IMR-90 (cell line): ENCODE results near the gene SNX27. TPM values are rescaled to one million over a fixed set of nuclear protein-coding genes. Genes with fewer than 3 reads are reported as not detected.

Source experiments
- ATAC-seq: fragments of 200-7000 bp; cut with Tn5 transposase; 2 replicates; pipeline ENCODE4 v1.9.1; 2020; ENCODE audit warnings: low read depth, mild to moderate bottlenecking, moderate library complexity
- BruUV-seq: library from RNA; stranded (reverse); fragments of 400-500 nt; replicated peaks from 2 replicates; lab custom pipeline; 2021; lab: Mats Ljungman, UMichigan
- CTCF ChIA-PET: fragments of 300-600 bp; formaldehyde crosslinking; extraction: SDS; loops from one replicate; lab custom pipeline; 2021; ENCODE audit warnings: antibody characterized with exemption; lab: Yijun Ruan, JAX
- POLR2A ChIA-PET: fragments of 300-600 bp; sonication (Branson Sonifier 250); formaldehyde crosslinking; loops from one replicate; lab custom pipeline; 2022; ENCODE audit warnings: antibody characterized with exemption; ENCODE audit not compliant: unreplicated experiment; lab: Charles Lee
- DNase-seq: peaks from one replicate; pipeline ENCODE4 v3.0.0; 2013
- H2AFZ ChIP-seq: replicated peaks from 2 replicates; pipeline ENCODE3; 2013; ENCODE audit warnings: low read length, mild to moderate bottlenecking; ENCODE audit not compliant: poor library complexity
- H2AK5ac ChIP-seq: 2 replicates; pipeline ENCODE4 v1.6.1; 2013; ENCODE audit warnings: low read depth, low read length, inconsistent platforms
- H2AK9ac ChIP-seq: replicated peaks from 2 replicates; pipeline ENCODE3; 2013; ENCODE audit warnings: mild to moderate bottlenecking, low read depth, low read length, moderate library complexity; ENCODE audit not compliant: poor library complexity
- H2BK120ac ChIP-seq: 2 replicates; pipeline ENCODE4 v1.6.1; 2013; ENCODE audit warnings: low read depth, low read length, inconsistent platforms
- H2BK15ac ChIP-seq: 3 replicates; pipeline ENCODE4 v1.6.1; 2013; ENCODE audit warnings: low read depth, low read length, inconsistent platforms
- H2BK20ac ChIP-seq: 2 replicates; pipeline ENCODE4 v1.6.1; 2013; ENCODE audit warnings: low read depth, mild to moderate bottlenecking, inconsistent platforms, low read length, moderate library complexity
- H2BK5ac ChIP-seq: 2 replicates; pipeline ENCODE4 v1.6.1; 2013; ENCODE audit warnings: mild to moderate bottlenecking, low read depth, low read length, inconsistent platforms; ENCODE audit not compliant: poor library complexity, severe bottlenecking
- H3K14ac ChIP-seq: replicated peaks from 2 replicates; pipeline ENCODE4 v1.6.1; 2013; ENCODE audit warnings: low read depth, low read length, inconsistent platforms
- H3K18ac ChIP-seq: 2 replicates; pipeline ENCODE4 v1.6.1; 2013; ENCODE audit warnings: low read depth, low read length, control low read depth
- H3K23ac ChIP-seq: 2 replicates; pipeline ENCODE4 v1.6.1; 2013; ENCODE audit warnings: low read depth, low read length, inconsistent platforms
- H3K27ac ChIP-seq: 2 replicates; pipeline ENCODE4 v1.5.1; 2013; ENCODE audit warnings: mild to moderate bottlenecking, control low read depth, low read length; ENCODE audit not compliant: insufficient read depth
- H3K27me3 ChIP-seq: 2 replicates; pipeline ENCODE4 v1.6.1; 2013; ENCODE audit warnings: low read length; ENCODE audit not compliant: control insufficient read depth, insufficient read depth
- H3K36me3 ChIP-seq: 2 replicates; pipeline ENCODE4 v1.6.1; 2013; ENCODE audit warnings: low read length, mixed read lengths; ENCODE audit not compliant: control insufficient read depth, insufficient read depth
- H3K4ac ChIP-seq: 2 replicates; pipeline ENCODE4 v1.6.1; 2013; ENCODE audit warnings: low read depth, low read length, inconsistent platforms
- H3K4me1 ChIP-seq: 2 replicates; pipeline ENCODE4 v1.6.1; 2013; ENCODE audit warnings: low read length, mixed read lengths; ENCODE audit not compliant: control insufficient read depth, insufficient read depth
- H3K4me2 ChIP-seq: 2 replicates; pipeline ENCODE4 v1.6.1; 2013; ENCODE audit warnings: low read depth, mild to moderate bottlenecking, control low read depth, low read length, moderate library complexity
- H3K4me3 ChIP-seq: 2 replicates; pipeline ENCODE4 v1.5.1; 2013; ENCODE audit warnings: low read depth, mild to moderate bottlenecking, control low read depth, low read length, moderate library complexity; ENCODE audit not compliant: insufficient read depth
- H3K56ac ChIP-seq: 2 replicates; pipeline ENCODE4 v1.6.1; 2013; ENCODE audit warnings: low read length, inconsistent platforms; ENCODE audit not compliant: insufficient read depth; ENCODE audit errors: extremely low read depth
- H3K79me1 ChIP-seq, 2 experiments: 2 replicates each; pipeline ENCODE4 v1.6.1; 2013; ENCODE audit warnings: low read length in 2 of 2, inconsistent platforms in 1 of 2, low read depth in 1 of 2
- H3K9ac ChIP-seq: 2 replicates; pipeline ENCODE4 v1.6.1; 2013; ENCODE audit warnings: low read depth, low read length, control low read depth
- H3K9me1 ChIP-seq: 2 replicates; pipeline ENCODE4 v1.6.1; 2013; ENCODE audit warnings: low read length, inconsistent platforms; ENCODE audit not compliant: insufficient read depth
- H3K9me3 ChIP-seq: 2 replicates; pipeline ENCODE4 v1.6.1; 2013; ENCODE audit warnings: low read length; ENCODE audit not compliant: control insufficient read depth, insufficient read depth
- H4K20me1 ChIP-seq: 2 replicates; pipeline ENCODE4 v1.6.1; 2013; ENCODE audit warnings: low read length, inconsistent platforms; ENCODE audit not compliant: insufficient read depth
- H4K5ac ChIP-seq: 2 replicates; pipeline ENCODE4 v1.6.1; 2013; ENCODE audit warnings: mild to moderate bottlenecking, low read depth, low read length, control low read depth
- H4K8ac ChIP-seq, 2 experiments: 2 replicates each; pipeline ENCODE4 v1.6.1; 2013; ENCODE audit warnings: low read depth in 2 of 2, low read length in 2 of 2, control low read depth in 1 of 2, inconsistent platforms in 1 of 2
- H4K91ac ChIP-seq: 2 replicates; pipeline ENCODE4 v1.6.1; 2013; ENCODE audit warnings: low read depth, low read length, inconsistent platforms; ENCODE audit not compliant: insufficient read depth
- MAFK ChIP-seq: IDR thresholded peaks from 2 replicates; pipeline ENCODE4 v1.6.1; 2012; ENCODE audit warnings: low read depth, low read length, improper control_type of control experiment
- MXI1 ChIP-seq: IDR thresholded peaks from 2 replicates; pipeline ENCODE4 v1.6.1; 2012; ENCODE audit warnings: low read depth, mild to moderate bottlenecking, low read length, moderate library complexity, borderline replicate concordance
- NFE2L2 ChIP-seq: fragments of 150-350 bp; IDR thresholded peaks from 2 replicates; pipeline ENCODE4 v1.6.1; 2016; ENCODE audit warnings: low read depth, mild to moderate bottlenecking, low read length
- RAD21 ChIP-seq: IDR thresholded peaks from 2 replicates; pipeline ENCODE4 v1.6.1; 2012; ENCODE audit warnings: low read length, improper control_type of control experiment
- RCOR1 ChIP-seq: IDR thresholded peaks from 2 replicates; pipeline ENCODE4 v1.6.1; 2012; ENCODE audit warnings: mild to moderate bottlenecking, low read length, improper control_type of control experiment; ENCODE audit not compliant: insufficient replicate concordance
- WGBS, 2 experiments: methylation state at CpG; one replicate each; pipeline versions ENCODE4 v1.1.5 to v1.1.7; 2013; ENCODE audit warnings: missing lambda C conversion rate in 2 of 2; ENCODE audit not compliant: insufficient read length in 1 of 2; ENCODE audit errors: extremely low coverage in 2 of 2; 5-methylcytosine and 5-hydroxymethylcytosine counted together
- dilution Hi-C: fragments of 300-500 bp; cut with HindIII; formaldehyde crosslinking; loops from one replicate; pipeline ENCODE4 v1.14.3; 2018; ENCODE audit warnings: low sequenced_read_pairs; ENCODE audit not compliant: unreplicated experiment
- in situ Hi-C: fragments of 300-500 bp; cut with MboI; formaldehyde crosslinking; loops from 3 replicates; pipeline ENCODE4 v1.14.3; 2019; ENCODE audit warnings: low sequenced_read_pairs, inconsistent platforms, mixed read lengths
- intact Hi-C: fragments of 100-400 bp; cut with micrococcal nuclease; formaldehyde crosslinking; loops from 2 replicates; pipeline ENCODE4 v1.10.0; 2022
- polyA plus RNA-seq, 3 experiments: library from polyadenylated mRNA; depleted of rRNA; stranded (reverse); fragments of >200 nt; gene quantifications; 2 replicates each; pipeline ENCODE4 v1.2.3, GENCODE V29; 2012; ENCODE audit warnings: low replicate concordance in 1 of 3
- total RNA-seq: library from RNA; depleted of rRNA; stranded (reverse); fragments of >200 nt; gene quantifications from 2 replicates; pipeline ENCODE4 v1.2.3, GENCODE V29; 2012
- TF ChIP-seq, protein P1 (sequence below): conservative IDR thresholded peaks from 2 replicates; pipeline ENCODE4 v1.5.1; 2012; ENCODE audit warnings: mild to moderate bottlenecking, low read depth, low read length, improper control_type of control experiment

SNX27 gene
- total and polyA plus RNA-seq, 2 of the 4 experiments (the other 2 are of a cell fraction) = 12.3 to 25.6 TPM

DNA sequence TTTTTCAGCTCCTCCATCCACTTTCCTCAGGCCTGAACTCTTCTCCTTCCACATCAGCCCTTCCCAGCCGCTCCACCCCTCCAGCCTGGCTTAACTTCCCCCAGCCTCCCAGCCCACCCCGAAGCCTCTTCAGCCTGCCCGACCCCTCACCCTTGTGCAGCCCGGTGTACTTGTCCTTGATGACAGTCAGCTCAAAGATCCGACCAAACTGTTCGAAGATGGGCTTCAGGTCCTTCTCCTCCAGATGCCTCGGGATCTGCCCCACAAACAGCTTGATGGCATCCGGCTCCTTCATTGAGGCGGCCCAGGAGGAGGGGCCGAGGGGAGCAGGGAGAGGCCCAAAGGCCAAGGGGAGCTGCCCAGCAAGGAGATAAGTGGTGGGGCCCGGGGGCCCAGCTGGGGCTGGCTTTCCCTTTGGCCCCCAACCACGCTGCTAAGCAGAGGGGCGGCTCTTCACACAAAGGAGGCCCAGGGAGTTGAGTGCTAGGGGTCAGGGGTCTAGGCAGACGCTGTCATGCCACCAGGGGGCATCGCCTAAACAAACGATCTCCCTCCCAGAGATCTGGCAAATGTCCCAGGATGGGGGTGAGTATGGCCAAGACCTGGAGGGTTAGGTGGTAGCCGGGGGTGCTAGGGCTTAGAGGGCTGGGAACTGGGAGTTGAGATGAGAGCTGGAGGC is 104.0 kb downstream of the SNX27 start:
- in situ Hi-C loops (no loop called here), dilution Hi-C loops (no loop called here), intact Hi-C loops (loop anchor here (2.0 kb wide), 1 partner anchor 23 kb away; no protein-coding TSS in a partner anchor)
- H2BK120ac ChIP-seq = no peak overlapping the region
- H3K79me1 ChIP-seq = no peaks in the 10 kb centered on the region
- H3K9me1 ChIP-seq = no peaks in the 10 kb centered on the region
- H4K20me1 ChIP-seq = no peaks in the 10 kb centered on the region; the same call in 1 of the 2 replicates
- no peak overlapping the region for H4K5ac ChIP-seq
- H3K4ac ChIP-seq = no peak overlapping the region
- no peak overlapping the region for H3K56ac ChIP-seq
- no peak overlapping the region for H4K91ac ChIP-seq
- ChIA-PET CTCF (no interaction called here), POLR2A (no interaction called here)
- no peak overlapping the region for H3K4me2 ChIP-seq
- no peak overlapping the region for H2BK5ac ChIP-seq
- H3K36me3 ChIP-seq = no peaks in the 10 kb centered on the region
- no TSS peak for BruUV-seq
- no peak for TF ChIP-seq RCOR1
- TF ChIP-seq NFE2L2 = no peak
- no peak for TF ChIP-seq MAFK
- TF ChIP-seq RAD21 = no peak
- TF ChIP-seq, protein P1, sequence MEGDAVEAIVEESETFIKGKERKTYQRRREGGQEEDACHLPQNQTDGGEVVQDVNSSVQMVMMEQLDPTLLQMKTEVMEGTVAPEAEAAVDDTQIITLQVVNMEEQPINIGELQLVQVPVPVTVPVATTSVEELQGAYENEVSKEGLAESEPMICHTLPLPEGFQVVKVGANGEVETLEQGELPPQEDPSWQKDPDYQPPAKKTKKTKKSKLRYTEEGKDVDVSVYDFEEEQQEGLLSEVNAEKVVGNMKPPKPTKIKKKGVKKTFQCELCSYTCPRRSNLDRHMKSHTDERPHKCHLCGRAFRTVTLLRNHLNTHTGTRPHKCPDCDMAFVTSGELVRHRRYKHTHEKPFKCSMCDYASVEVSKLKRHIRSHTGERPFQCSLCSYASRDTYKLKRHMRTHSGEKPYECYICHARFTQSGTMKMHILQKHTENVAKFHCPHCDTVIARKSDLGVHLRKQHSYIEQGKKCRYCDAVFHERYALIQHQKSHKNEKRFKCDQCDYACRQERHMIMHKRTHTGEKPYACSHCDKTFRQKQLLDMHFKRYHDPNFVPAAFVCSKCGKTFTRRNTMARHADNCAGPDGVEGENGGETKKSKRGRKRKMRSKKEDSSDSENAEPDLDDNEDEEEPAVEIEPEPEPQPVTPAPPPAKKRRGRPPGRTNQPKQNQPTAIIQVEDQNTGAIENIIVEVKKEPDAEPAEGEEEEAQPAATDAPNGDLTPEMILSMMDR = no peak
- no peak for TF ChIP-seq MXI1
- H2AK5ac ChIP-seq = no peak overlapping the region
- H3K9ac ChIP-seq = no peak overlapping the region
- 9% methylated on average over 4 of the region's 17 CpGs; no CpG with 5 or more reads in 1 of the 2 experiments for WGBS, 2 experiments
- H2AFZ ChIP-seq = no peak overlapping the region
- no peak for ATAC-seq
- no peak for DNase-seq
- H4K8ac ChIP-seq = no peak overlapping the region
- peaks cover 86% of the 10 kb centered on the region for H3K27me3 ChIP-seq
- no peak overlapping the region for H2BK15ac ChIP-seq
- peaks cover 2% of the 10 kb centered on the region; the same call in 1 of the 2 replicates for H3K4me1 ChIP-seq
- no peak overlapping the region for H3K18ac ChIP-seq
- H3K23ac ChIP-seq = no peak overlapping the region
- H3K27ac ChIP-seq = no peak overlapping the region
- H2BK20ac ChIP-seq = no peak overlapping the region
- H2AK9ac ChIP-seq = no peak overlapping the region
- no peak overlapping the region for H3K14ac ChIP-seq
- no peaks in the 10 kb centered on the region for H3K9me3 ChIP-seq
- H3K4me3 ChIP-seq = no peak overlapping the region
